ENCODE results near the gene TSC22D1. TPM values are rescaled to one million over a fixed set of nuclear protein-coding genes. Genes with fewer than 3 reads are reported as not detected.

The TSC22D1 gene
- total RNA-seq, 1 experiment from 2014 or later, result 79.2 TPM

GRCh38 chr13:44395976-44396694 is 180.0 kb downstream of the TSC22D1 start:
- no peaks in the 10 kb centered on the region for H3K36me3 ChIP-seq (ENCODE audit: low read depth)
- BruUV-seq (replicated peaks), result no TSS peak
- H3K9me2 ChIP-seq (ENCODE audit: insufficient read depth), result no peaks in the 10 kb centered on the region
- no peaks in the 10 kb centered on the region for H3K79me2 ChIP-seq (ENCODE audit: low read depth)
- no peaks in the 10 kb centered on the region for H4K20me1 ChIP-seq (ENCODE audit: insufficient read depth)
- POLR2A ChIA-PET (ENCODE audit: unreplicated experiment), result no interaction called here
- no peak overlapping the region for H3K27ac ChIP-seq
- no peak for TF ChIP-seq EZH2 (IDR thresholded peaks at IDR 0.05; ENCODE audit: low read depth)
- TF ChIP-seq CTCF (conservative IDR thresholded peaks at IDR 0.05), result no peak
- no peak overlapping the region for H3K4me2 ChIP-seq
- DNase-seq, result no peak
- H3K4me3 ChIP-seq, result no peak overlapping the region
- H3K9me3 ChIP-seq (ENCODE audit: insufficient read depth, low read depth), result no peaks in the 10 kb centered on the region
- no peak overlapping the region for H2AFZ ChIP-seq
- CTCF ChIA-PET, result no interaction called here
- no peaks in the 10 kb centered on the region for H3K4me1 ChIP-seq (replicated peaks; ENCODE audit: insufficient read depth)
- H3K27me3 ChIP-seq (ENCODE audit: insufficient read depth, low read depth), result no peaks in the 10 kb centered on the region
- H3F3A ChIP-seq (ENCODE audit: insufficient read depth, low read depth), result no peaks in the 10 kb centered on the region
- intact Hi-C loops (cut with micrococcal nuclease; ENCODE audit: unreplicated experiment), result no loop called here

- H3K4me3 ChIP-seq, result no peak overlapping the region
- no peaks in the 10 kb centered on the region for H3K4me1 ChIP-seq (replicated peaks; ENCODE audit: insufficient read depth)
- H3K27me3 ChIP-seq (ENCODE audit: insufficient read depth, low read depth), result no peaks in the 10 kb centered on the region
- ChIA-PET CTCF (interaction anchor here (0.6 kb wide), 1 partner anchor 39 kb away, joined by 16 read pairs; no protein-coding TSS in a partner anchor), POLR2A (ENCODE audit: unreplicated experiment) (no interaction called here)
- H3K9me3 ChIP-seq (ENCODE audit: insufficient read depth, low read depth), result no peaks in the 10 kb centered on the region
- H3K27ac ChIP-seq, result no peak overlapping the region
- no peaks in the 10 kb centered on the region for H3F3A ChIP-seq (ENCODE audit: insufficient read depth, low read depth)
- no peaks in the 10 kb centered on the region for H3K36me3 ChIP-seq (ENCODE audit: low read depth)
- intact Hi-C loops (cut with micrococcal nuclease; ENCODE audit: unreplicated experiment), result no loop called here
- H3K9me2 ChIP-seq (ENCODE audit: insufficient read depth), result no peaks in the 10 kb centered on the region
- no peak for TF ChIP-seq CTCF (conservative IDR thresholded peaks at IDR 0.05)
- TF ChIP-seq EZH2 (IDR thresholded peaks at IDR 0.05; ENCODE audit: low read depth), result no peak
- no peak overlapping the region for H3K4me2 ChIP-seq
- no peak overlapping the region for H2AFZ ChIP-seq
- no peaks in the 10 kb centered on the region for H3K79me2 ChIP-seq (ENCODE audit: low read depth)
- no peaks in the 10 kb centered on the region for H4K20me1 ChIP-seq (ENCODE audit: insufficient read depth)
- DNase-seq, result no peak
- BruUV-seq (replicated peaks), result no TSS peak
Measured at GRCh38 chr13:44394658-44395057, 181.5 kb downstream of the TSC22D1 start.

GRCh38 chr13:44393391-44393790 is 182.7 kb downstream of the TSC22D1 start:
- no peaks in the 10 kb centered on the region for H3K4me1 ChIP-seq (replicated peaks; ENCODE audit: insufficient read depth)
- no peaks in the 10 kb centered on the region for H3F3A ChIP-seq (ENCODE audit: insufficient read depth, low read depth)
- TF ChIP-seq EZH2 (IDR thresholded peaks at IDR 0.05; ENCODE audit: low read depth) (no peak), CTCF (conservative IDR thresholded peaks at IDR 0.05) (no peak)
- no peaks in the 10 kb centered on the region for H4K20me1 ChIP-seq (ENCODE audit: insufficient read depth)
- no peaks in the 10 kb centered on the region for H3K9me2 ChIP-seq (ENCODE audit: insufficient read depth)
- H3K4me3 ChIP-seq, result no peak overlapping the region
- no peak for DNase-seq
- CTCF ChIA-PET, result no interaction called here
- intact Hi-C loops (cut with micrococcal nuclease; ENCODE audit: unreplicated experiment), result no loop called here
- no peaks in the 10 kb centered on the region for H3K36me3 ChIP-seq (ENCODE audit: low read depth)
- H3K4me2 ChIP-seq, result no peak overlapping the region
- no peaks in the 10 kb centered on the region for H3K9me3 ChIP-seq (ENCODE audit: insufficient read depth, low read depth)
- no peak overlapping the region for H2AFZ ChIP-seq
- H3K79me2 ChIP-seq (ENCODE audit: low read depth), result no peaks in the 10 kb centered on the region
- H3K27ac ChIP-seq, result no peak overlapping the region
- no TSS peak for BruUV-seq (replicated peaks)
- no peaks in the 10 kb centered on the region for H3K27me3 ChIP-seq (ENCODE audit: insufficient read depth, low read depth)
- POLR2A ChIA-PET (ENCODE audit: unreplicated experiment), result no interaction called here

Data from PC-9 (cell line).